ENCODE data around the gene PDX1. TPM values are rescaled to one million over a fixed set of nuclear protein-coding genes. Genes with fewer than 3 reads are reported as not detected.
A peak's percentile ranks its signal among the peaks of the same experiment; 100 is the strongest.

The PDX1 gene
- total and polyA plus RNA-seq, 12 donors = not detected

DNA sequence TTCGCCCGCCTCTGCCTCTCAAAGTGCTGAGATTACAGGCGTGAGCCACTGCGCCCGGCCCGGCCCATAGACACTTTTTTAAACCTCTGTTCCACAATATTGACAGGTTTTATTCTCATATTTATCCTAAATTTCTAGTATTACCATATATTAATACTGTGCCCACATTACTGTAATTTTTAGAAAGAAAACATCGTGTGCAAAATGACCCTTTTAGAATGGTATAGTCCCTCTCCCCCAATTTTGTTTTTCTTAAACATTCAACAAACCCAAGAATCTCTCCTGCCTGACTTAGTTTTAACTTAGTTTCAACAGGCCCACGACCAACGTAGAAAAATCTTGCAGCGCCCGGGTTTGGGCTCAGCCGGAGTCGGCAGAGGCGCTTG is 40.2 kb downstream of the PDX1 start:
- Histone ChIP-seq H3K4me1 (peaks cover 3 to 22% (median 17%) of the 10 kb centered on the region in 9 donors), H3K9me3 (no peaks in the 10 kb centered on the region), H3K27ac (no peak overlapping the region), H3K4me3 (peak overlapping the region in 9 of 10 donors; percentile 0 to 46 (median 34)), H3K36me3 (no peaks in the 10 kb centered on the region), H3K27me3 (peaks cover 26 to 100% (median 100%) of the 10 kb centered on the region in 7 donors)
- intact Hi-C loops (cut with DNase I) = loop anchor here in 4 of 10 donors (10.0 kb wide), 1 partner anchor 125 kb away; no protein-coding TSS in a partner anchor
- ATAC-seq (no peak), DNase-seq (no peak)
- TF ChIP-seq, protein P1, sequence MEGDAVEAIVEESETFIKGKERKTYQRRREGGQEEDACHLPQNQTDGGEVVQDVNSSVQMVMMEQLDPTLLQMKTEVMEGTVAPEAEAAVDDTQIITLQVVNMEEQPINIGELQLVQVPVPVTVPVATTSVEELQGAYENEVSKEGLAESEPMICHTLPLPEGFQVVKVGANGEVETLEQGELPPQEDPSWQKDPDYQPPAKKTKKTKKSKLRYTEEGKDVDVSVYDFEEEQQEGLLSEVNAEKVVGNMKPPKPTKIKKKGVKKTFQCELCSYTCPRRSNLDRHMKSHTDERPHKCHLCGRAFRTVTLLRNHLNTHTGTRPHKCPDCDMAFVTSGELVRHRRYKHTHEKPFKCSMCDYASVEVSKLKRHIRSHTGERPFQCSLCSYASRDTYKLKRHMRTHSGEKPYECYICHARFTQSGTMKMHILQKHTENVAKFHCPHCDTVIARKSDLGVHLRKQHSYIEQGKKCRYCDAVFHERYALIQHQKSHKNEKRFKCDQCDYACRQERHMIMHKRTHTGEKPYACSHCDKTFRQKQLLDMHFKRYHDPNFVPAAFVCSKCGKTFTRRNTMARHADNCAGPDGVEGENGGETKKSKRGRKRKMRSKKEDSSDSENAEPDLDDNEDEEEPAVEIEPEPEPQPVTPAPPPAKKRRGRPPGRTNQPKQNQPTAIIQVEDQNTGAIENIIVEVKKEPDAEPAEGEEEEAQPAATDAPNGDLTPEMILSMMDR (IDR thresholded peaks at IDR 0.05) = no peak
- 7 to 8% methylated on average over 14 of the region's 14 CpGs for WGBS, 2 donors

DNA sequence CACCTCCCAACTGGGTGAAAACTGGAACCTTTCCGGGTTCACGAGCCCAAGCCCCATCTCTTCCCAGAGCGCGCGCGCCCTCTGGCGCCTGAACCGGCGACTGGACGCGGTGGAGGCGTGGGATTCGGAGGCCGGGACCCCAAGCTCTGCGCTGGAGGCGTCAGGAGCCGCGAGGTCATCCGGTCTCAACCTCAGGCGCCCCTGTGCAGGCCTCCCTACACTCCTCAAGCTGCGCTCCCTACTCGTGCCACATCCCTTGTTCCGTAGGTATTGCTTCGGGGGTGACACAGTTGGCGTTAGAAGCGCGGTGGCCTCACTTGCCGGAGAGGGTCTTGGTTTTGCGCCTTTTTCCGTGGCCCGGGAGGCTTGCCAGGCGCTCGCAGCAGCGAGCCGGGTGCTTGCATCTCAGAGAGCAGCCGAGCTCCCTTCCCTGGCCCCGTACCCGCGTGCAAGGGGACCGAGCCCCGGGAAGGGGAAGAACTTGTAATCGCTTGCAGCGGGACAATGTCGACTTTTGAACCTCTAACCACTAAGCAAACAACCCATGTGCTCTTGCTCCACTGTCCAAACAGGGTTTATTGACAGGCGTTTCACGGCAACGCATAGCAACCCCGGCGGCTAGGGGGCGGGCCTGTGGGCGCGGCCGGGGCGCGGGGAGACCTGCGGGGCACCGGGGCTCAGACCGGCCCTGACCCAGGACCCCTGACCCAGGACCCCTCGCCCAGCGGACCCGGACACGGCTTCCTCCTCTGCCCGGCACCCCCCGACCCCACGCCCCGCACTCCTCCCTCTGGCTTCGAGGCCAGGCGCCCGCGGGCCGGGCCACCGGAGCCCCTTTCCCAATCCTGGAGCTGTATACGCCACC is 40.8 kb downstream of the PDX1 start:
- WGBS, 2 donors = 1% methylated on average over 69 to 73 of the region's 73 CpGs
- TF ChIP-seq, protein P1 (IDR thresholded peaks at IDR 0.05) = peak in 8 of 9 donors; percentile 12 to 54 (median 44)
- ATAC-seq (peak; percentile 16 to 78 (median 48)), DNase-seq (peak; percentile 11 to 52)
- Histone ChIP-seq H3K4me3 (peak overlapping the region; percentile 0 to 46 (median 34)), H3K27me3 (peaks cover 22 to 100% (median 100%) of the 10 kb centered on the region in 7 donors), H3K36me3 (no peaks in the 10 kb centered on the region), H3K27ac (no peak overlapping the region), H3K9me3 (no peaks in the 10 kb centered on the region), H3K4me1 (peaks cover 3 to 22% (median 17%) of the 10 kb centered on the region in 9 donors)
- intact Hi-C loops (cut with DNase I) = no loop called here

DNA sequence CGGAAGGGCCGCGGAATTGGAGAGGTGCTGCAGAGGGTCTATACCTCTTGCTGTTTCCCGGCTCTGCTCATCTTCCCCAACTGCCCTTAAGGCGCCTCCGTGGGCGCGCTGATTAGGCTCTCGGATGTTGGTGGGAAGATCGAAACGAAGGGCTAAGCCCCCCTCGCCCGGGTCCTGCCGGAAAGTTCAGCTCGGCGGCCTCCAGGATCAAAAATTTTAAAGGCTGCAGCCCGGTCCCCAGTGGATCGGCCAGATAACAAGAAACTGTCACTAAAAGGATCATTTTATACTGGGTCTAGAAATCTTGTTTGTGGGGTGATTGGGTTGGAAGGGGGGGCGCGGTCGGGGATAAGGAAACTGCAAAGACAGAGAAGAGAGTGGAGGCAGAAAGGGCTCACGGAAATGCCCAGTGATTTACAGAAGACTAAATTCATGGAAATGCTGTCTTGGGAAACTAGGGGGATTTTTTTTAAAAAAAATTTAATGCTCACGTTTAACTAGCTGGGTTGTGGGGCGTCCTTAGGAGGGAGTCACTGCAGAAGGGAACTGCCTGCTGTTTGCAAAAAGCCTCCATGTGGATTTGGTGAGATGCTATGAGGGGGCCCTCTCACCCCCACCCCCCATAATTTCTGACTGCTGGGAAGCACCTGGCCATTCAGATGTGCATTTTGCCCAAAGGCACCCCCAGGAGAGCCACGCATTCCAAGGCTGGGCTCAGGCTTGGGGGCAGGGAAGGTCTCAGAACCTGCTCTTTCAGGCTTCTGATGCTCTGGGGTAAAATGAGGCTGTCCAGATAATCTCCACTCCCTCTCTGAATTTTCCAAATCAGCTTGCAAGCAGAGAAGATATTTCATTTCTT is 41.7 kb downstream of the PDX1 start:
- intact Hi-C loops (cut with DNase I) = no loop called here
- Histone ChIP-seq H3K4me1 (peaks cover 3 to 27% (median 22%) of the 10 kb centered on the region in 9 donors), H3K9me3 (no peaks in the 10 kb centered on the region), H3K27ac (no peak overlapping the region), H3K4me3 (peak overlapping the region in 9 of 10 donors; percentile 17 to 46 (median 34)), H3K36me3 (no peaks in the 10 kb centered on the region), H3K27me3 (peaks cover 27 to 100% (median 100%) of the 10 kb centered on the region in 7 donors)
- 11 to 12% methylated on average over 25 of the region's 25 CpGs for WGBS, 2 donors
- ATAC-seq (peak in 1 of 8 donors; percentile 13), DNase-seq (no peak)
- TF ChIP-seq, protein P1 (IDR thresholded peaks at IDR 0.05) = no peak

Measured in heart right ventricle (tissue), 16 donors.